ENCODE results near the gene MICAL3. TPM values are rescaled to one million over a fixed set of nuclear protein-coding genes. Genes with fewer than 3 reads are reported as not detected.

The MICAL3 gene
- total RNA-seq, 1 experiment from 2014 or later: 23.7 TPM

DNA sequence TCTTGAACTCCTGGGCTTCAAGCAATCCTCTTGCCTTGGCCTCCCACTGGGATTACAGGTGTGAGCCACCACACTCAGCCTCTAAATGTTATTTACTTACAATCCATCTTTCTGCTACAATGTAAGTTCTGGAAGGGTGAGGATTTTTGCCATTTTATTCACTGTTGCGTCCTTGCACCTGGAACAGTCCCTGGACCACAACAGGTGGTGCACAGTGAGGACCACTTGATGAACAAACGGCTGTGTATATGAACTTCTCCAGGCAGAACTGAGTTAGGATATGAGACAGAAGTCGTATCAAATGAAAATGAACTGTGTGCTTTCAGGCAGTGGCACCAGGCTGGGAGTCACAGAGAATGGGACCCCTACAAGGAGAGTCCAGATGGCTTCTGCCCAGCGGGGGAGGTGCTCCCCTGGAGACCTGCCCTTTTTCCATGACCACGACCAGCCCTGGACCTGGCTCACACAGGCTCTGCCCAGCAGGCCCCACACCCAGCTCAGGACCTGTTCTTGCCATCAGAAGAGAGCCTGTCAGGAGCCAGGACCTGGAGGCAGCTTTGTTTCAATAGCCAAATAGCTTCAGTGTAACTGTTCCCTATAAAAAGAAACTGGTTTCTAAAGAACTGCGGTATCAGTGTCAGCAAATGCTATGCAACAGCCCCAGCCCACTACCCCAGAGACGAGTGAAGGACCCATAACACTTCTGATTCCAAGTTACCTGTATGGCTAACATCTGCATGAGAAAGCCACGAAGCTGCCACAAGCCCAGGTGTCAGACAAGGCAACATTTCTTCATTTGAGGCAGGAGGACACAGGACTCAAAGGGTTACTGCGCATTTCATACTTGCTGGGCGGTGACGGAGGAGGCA lies 104.9 kb downstream of the MICAL3 start:
- intact Hi-C loops (cut with micrococcal nuclease): loop anchor here (10.0 kb wide), 1 partner anchor 65 kb away; no protein-coding TSS in a partner anchor
- no peak overlapping the region for H3K4me3 ChIP-seq (ENCODE audit: low read length)
- ATAC-seq: no peak
- POLR2A ChIA-PET (ENCODE audit: unreplicated experiment): no interaction called here
- CTCF ChIA-PET: interaction anchor here (0.7 kb wide), 2 partner anchors 67 to 112 kb away, joined by 3 to 6 read pairs; no protein-coding TSS in a partner anchor
- no peaks in the 10 kb centered on the region for H3F3A ChIP-seq (ENCODE audit: low read length, unreplicated experiment)
- peaks cover 51% of the 10 kb centered on the region for H3K4me1 ChIP-seq (ENCODE audit: insufficient read depth, low read length)
- H3K27me3 ChIP-seq (ENCODE audit: low read length): no peaks in the 10 kb centered on the region
- no peak overlapping the region for H3K27ac ChIP-seq (ENCODE audit: low read length)
- TF ChIP-seq EZH2 (IDR thresholded peaks at IDR 0.05; ENCODE audit: low read length, unreplicated experiment) (no peak), EZH2phosphoT487 (IDR thresholded peaks at IDR 0.05; ENCODE audit: borderline replicate concordance, low read length) (no peak)
- TF ChIP-seq, protein P1, sequence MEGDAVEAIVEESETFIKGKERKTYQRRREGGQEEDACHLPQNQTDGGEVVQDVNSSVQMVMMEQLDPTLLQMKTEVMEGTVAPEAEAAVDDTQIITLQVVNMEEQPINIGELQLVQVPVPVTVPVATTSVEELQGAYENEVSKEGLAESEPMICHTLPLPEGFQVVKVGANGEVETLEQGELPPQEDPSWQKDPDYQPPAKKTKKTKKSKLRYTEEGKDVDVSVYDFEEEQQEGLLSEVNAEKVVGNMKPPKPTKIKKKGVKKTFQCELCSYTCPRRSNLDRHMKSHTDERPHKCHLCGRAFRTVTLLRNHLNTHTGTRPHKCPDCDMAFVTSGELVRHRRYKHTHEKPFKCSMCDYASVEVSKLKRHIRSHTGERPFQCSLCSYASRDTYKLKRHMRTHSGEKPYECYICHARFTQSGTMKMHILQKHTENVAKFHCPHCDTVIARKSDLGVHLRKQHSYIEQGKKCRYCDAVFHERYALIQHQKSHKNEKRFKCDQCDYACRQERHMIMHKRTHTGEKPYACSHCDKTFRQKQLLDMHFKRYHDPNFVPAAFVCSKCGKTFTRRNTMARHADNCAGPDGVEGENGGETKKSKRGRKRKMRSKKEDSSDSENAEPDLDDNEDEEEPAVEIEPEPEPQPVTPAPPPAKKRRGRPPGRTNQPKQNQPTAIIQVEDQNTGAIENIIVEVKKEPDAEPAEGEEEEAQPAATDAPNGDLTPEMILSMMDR (conservative IDR thresholded peaks at IDR 0.05; ENCODE audit: low read depth, low read length): no peak
- no peak for DNase-seq
- H2AFZ ChIP-seq (ENCODE audit: low read length): no peak overlapping the region
- no peaks in the 10 kb centered on the region for H3K36me3 ChIP-seq (ENCODE audit: low read depth, low read length)
- BruUV-seq (replicated peaks): no TSS peak
- peaks cover 100% of the 10 kb centered on the region for H3K79me2 ChIP-seq (ENCODE audit: low read length)
- H3K9me2 ChIP-seq (replicated peaks; ENCODE audit: low read length): no peaks in the 10 kb centered on the region
- peaks cover 35% of the 10 kb centered on the region; the same call in 1 of the 2 replicates for H4K20me1 ChIP-seq (ENCODE audit: low read length)
- no peak overlapping the region for H3K9ac ChIP-seq (ENCODE audit: low read length)
- H3K4me2 ChIP-seq (ENCODE audit: low read length): no peak overlapping the region
- no peaks in the 10 kb centered on the region for H3K9me3 ChIP-seq (ENCODE audit: low read length)

DNA sequence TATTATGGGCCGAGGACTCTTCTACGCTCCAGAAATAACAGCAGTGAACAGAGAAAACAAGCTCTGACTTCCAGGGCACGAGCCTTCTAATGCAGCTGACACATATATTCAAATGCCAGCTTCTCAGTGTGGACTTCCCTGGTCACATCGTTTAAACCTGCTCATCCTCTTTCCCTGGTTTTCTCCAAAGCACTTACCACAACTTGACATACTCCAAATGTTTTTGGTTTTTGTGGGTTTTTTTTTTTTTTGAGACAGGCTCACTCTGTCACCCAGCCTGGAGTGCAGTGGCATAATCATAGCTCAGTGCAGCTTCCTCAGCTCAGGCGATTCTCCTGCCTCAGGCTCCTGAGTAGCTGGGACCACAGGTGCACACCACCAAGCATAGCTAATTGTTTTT lies 105.5 kb downstream of the MICAL3 start:
- intact Hi-C loops (cut with micrococcal nuclease): loop anchor here (10.0 kb wide), 1 partner anchor 66 kb away; no protein-coding TSS in a partner anchor
- no peaks in the 10 kb centered on the region for H3K9me2 ChIP-seq (replicated peaks; ENCODE audit: low read length)
- DNase-seq (peak; percentile 44), ATAC-seq (no peak)
- no peaks in the 10 kb centered on the region for H3K36me3 ChIP-seq (ENCODE audit: low read depth, low read length)
- H3K79me2 ChIP-seq (ENCODE audit: low read length): peaks cover 100% of the 10 kb centered on the region
- no peaks in the 10 kb centered on the region for H3K9me3 ChIP-seq (ENCODE audit: low read length)
- no peak overlapping the region for H3K4me3 ChIP-seq (ENCODE audit: low read length)
- POLR2A ChIA-PET (ENCODE audit: unreplicated experiment): no interaction called here
- H3K27ac ChIP-seq (ENCODE audit: low read length): no peak overlapping the region
- no peak overlapping the region for H3K9ac ChIP-seq (ENCODE audit: low read length)
- TF ChIP-seq EZH2phosphoT487 (IDR thresholded peaks at IDR 0.05; ENCODE audit: borderline replicate concordance, low read length) (no peak), EZH2 (IDR thresholded peaks at IDR 0.05; ENCODE audit: low read length, unreplicated experiment) (no peak)
- TF ChIP-seq, protein P1 (conservative IDR thresholded peaks at IDR 0.05; ENCODE audit: low read depth, low read length): no peak
- H3K27me3 ChIP-seq (ENCODE audit: low read length): no peaks in the 10 kb centered on the region
- peaks cover 47% of the 10 kb centered on the region for H3K4me1 ChIP-seq (ENCODE audit: insufficient read depth, low read length)
- H2AFZ ChIP-seq (ENCODE audit: low read length): no peak overlapping the region
- BruUV-seq (replicated peaks): no TSS peak
- peaks cover 31% of the 10 kb centered on the region; the same call in 1 of the 2 replicates for H4K20me1 ChIP-seq (ENCODE audit: low read length)
- peak overlapping the region; percentile 19; the same call in 1 of the 2 replicates for H3K4me2 ChIP-seq (ENCODE audit: low read length)
- CTCF ChIA-PET: interaction anchor here (0.6 to 0.7 kb wide), 3 partner anchors 68 to 113 kb away, joined by 3 to 6 read pairs (median 3); no protein-coding TSS in a partner anchor
- no peaks in the 10 kb centered on the region for H3F3A ChIP-seq (ENCODE audit: low read length, unreplicated experiment)
